IPS-NIHi7 (cell line): ENCODE measurements around the gene CYTIP.
"Not testable (repeated sequence)": the region's sequence is repeated elsewhere in the genome, so short reads cannot be mapped to it uniquely, and the experiment has no call there.

Experiments used
- DNase-seq: peaks from one replicate; pipeline ENCODE4 v3.0.0; 2012; ENCODE audit warnings: mixed read lengths; ENCODE audit errors: extremely low spot score

Gene CYTIP

DNA sequence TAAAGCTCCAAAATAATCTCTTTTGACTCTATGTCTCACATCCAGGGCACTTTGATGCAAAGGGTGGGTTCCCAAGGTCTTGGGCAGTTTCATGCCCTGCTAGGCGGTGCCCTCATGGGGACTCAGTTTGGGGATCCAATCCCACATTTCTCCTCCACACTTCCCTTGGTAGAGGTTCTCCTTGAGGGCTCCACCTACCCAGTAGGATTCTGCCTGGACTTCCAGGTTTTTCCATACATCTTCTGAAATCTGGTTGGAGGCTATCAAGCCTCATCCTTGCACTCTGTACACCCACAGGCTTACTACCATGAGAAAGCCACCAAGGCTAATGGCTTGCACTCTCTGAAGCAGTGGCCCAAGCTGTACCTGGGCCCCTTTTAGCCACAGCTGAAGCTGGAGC is 68.5 kb downstream of the CYTIP start:
- no peak for DNase-seq

DNA sequence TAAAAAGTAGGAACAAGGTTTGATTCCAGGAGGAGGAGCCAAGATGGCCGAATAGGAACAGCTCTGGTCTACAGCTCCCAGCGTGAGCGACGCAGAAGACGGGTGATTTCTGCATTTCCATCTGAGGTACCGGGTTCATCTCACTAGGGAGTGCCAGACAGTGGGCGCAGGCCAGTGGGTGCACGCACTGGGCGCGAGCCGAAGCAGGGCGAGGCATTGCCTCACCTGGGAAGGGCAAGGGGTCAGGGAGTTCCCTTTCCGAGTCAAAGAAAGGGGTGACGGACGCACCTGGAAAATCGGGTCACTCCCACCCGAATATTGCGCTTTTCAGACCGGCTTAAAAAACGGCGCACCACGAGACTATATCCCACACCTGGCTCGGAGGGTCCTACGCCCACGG is 75.4 kb downstream of the CYTIP start:
- not testable (repeated sequence) for DNase-seq

DNA sequence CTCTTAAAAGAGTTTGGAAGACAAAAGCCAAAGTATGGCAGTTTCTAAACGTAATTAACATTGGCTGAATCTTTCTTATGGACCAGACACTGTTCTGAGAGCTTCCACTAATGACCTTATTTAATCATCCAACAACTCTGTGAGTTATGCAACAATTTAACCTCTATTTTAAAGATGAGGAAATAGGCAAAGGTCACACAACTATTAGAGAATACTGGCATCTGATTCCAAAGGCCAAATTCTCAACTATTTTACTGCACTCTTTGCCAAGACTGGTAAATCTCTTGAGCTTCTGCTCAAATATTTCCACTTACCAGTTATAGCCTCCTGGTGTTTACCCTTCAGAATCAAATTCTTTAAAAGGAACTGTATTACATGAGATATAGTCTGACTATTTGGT is 76.2 kb downstream of the CYTIP start:
- DNase-seq, result no peak
